Renal cortex interstitium (tissue), 15 donors: ENCODE results near the gene RAPGEFL1. TPM values are rescaled to one million over a fixed set of nuclear protein-coding genes. Genes with fewer than 3 reads are reported as not detected.
"Not testable (repeated sequence)": the region's sequence is repeated elsewhere in the genome, so short reads cannot be mapped to it uniquely, and the experiment has no call there.

Experiments
- DNase-seq, 11 donors: peaks; one replicate each; pipeline ENCODE4 v3.0.0-alpha.2; 2013; ENCODE audit warnings: low read depth in 9 of 11, low spot score in 4 of 11; ENCODE audit errors: extremely low read depth in 1 of 11
- long read RNA-seq, 16 experiments: transcript quantifications; one replicate each; lab custom pipeline, GENCODE V29; 2026
- polyA plus RNA-seq, 3 donors: library from polyadenylated mRNA; unstranded; fragments of 120-200 nt; gene quantifications; one replicate each; pipeline ENCODE4 v1.2.1, GENCODE V29; 2013; ENCODE audit not compliant: insufficient read length in 3 of 3

The RAPGEFL1 gene
- 10 to 100 TPM in 1 of 3 donors, 1 to 10 TPM in 2; 8.0 to 11.5 (median 9.0) TPM for polyA plus RNA-seq
- long read RNA-seq, donor 1 = 0 reads
- long read RNA-seq, donor 2 = 0 reads
- long read RNA-seq, donor 3 = 0 reads
- long read RNA-seq, donor 4 = 0 reads
- long read RNA-seq, donor 5 = 0 reads
- long read RNA-seq, donor 6 = 0 reads
- long read RNA-seq, donor 7 = 0 reads
- long read RNA-seq, donor 8 = 0 reads
- long read RNA-seq, donor 9 = 0 reads
- long read RNA-seq, donor 10, partial matches to known transcripts = 0 of 1 reads
- long read RNA-seq, donor 10, other reads (novel, unspliced or antisense) = 0 of 1 reads
- long read RNA-seq, donor 11, full-length matches to known transcripts = 1 of 1 reads
- long read RNA-seq, donor 11, partial matches to known transcripts = 0 of 1 reads
- long read RNA-seq, donor 11, other reads (novel, unspliced or antisense) = 0 of 1 reads
- long read RNA-seq, donor 12, partial matches to known transcripts = 0 of 1 reads
- long read RNA-seq, donor 12, other reads (novel, unspliced or antisense) = 0 of 1 reads
- long read RNA-seq, donor 13 = 0 reads
- long read RNA-seq, donor 14 = 0 reads
- long read RNA-seq, donor 15 = 0 reads
- long read RNA-seq, donor 16 = 0 reads

- DNase-seq = peak in 7 of 11 donors; percentile 34 to 70 (median 63)
These were observed at the start of gene RAPGEFL1 for GRCh38 chr17:40177275-40177874. RAPGEFL1 (plus strand) TSS chr17:40177470; CDS start chr17:40177862, 392 bp downstream.

- DNase-seq = no peak
These were observed 47.8 kb upstream of the RAPGEFL1 start for GRCh38 chr17:40129498-40129897.

GRCh38 chr17:40130352-40131042, 46.8 kb upstream of the RAPGEFL1 start:
- no peak for DNase-seq

- no peak for DNase-seq
These were observed 43.1 kb upstream of the RAPGEFL1 start for GRCh38 chr17:40134184-40134583.

- no peak for DNase-seq
These were observed 41.5 kb upstream of the RAPGEFL1 start for GRCh38 chr17:40135817-40136216.

GRCh38 chr17:40139566-40140058, 37.7 kb upstream of the RAPGEFL1 start:
- DNase-seq = no peak

GRCh38 chr17:40143166-40143565, 34.1 kb upstream of the RAPGEFL1 start:
- DNase-seq = not testable (repeated sequence)

- no peak for DNase-seq
These were observed 31.8 kb upstream of the RAPGEFL1 start for GRCh38 chr17:40145476-40145875.

GRCh38 chr17:40148527-40148926, 28.7 kb upstream of the RAPGEFL1 start:
- DNase-seq = no peak

- no peak for DNase-seq
These were observed 27.0 kb upstream of the RAPGEFL1 start for GRCh38 chr17:40150276-40150675.

- DNase-seq = no peak
These were observed 25.8 kb upstream of the RAPGEFL1 start for GRCh38 chr17:40151414-40151963.

GRCh38 chr17:40153603-40154236, 23.6 kb upstream of the RAPGEFL1 start:
- no peak for DNase-seq

GRCh38 chr17:40157973-40158372, 19.3 kb upstream of the RAPGEFL1 start:
- no peak for DNase-seq

GRCh38 chr17:40158438-40159013, 18.7 kb upstream of the RAPGEFL1 start:
- no peak for DNase-seq

- DNase-seq = no peak
These were observed 17.8 kb upstream of the RAPGEFL1 start for GRCh38 chr17:40159456-40159855.

GRCh38 chr17:40167685-40168261, 9.5 kb upstream of the RAPGEFL1 start:
- no peak for DNase-seq

GRCh38 chr17:40168262-40168832, 8.9 kb upstream of the RAPGEFL1 start:
- peak in 8 of 11 donors; percentile 23 to 77 (median 60) for DNase-seq

- no peak for DNase-seq
These were observed 6.9 kb upstream of the RAPGEFL1 start for GRCh38 chr17:40170325-40170724.
